GM04503 (cell line): ENCODE data around the gene TMC8.

Experiments
- DNase-seq: peaks from one replicate; pipeline ENCODE4 v3.0.0-alpha.2; 2012; ENCODE audit warnings: low read depth

The TMC8 gene

GRCh38 chr17:78124081-78124835, 6.3 kb upstream of the TMC8 start:
- DNase-seq, result no peak

- no peak for DNase-seq
Measured at GRCh38 chr17:78124836-78125137, 5.8 kb upstream of the TMC8 start.

- no peak for DNase-seq
Measured at GRCh38 chr17:78125138-78125913, 5.2 kb upstream of the TMC8 start.

- no peak for DNase-seq
Measured at GRCh38 chr17:78125976-78126894, 4.3 kb upstream of the TMC8 start.

- DNase-seq, result no peak
Measured at GRCh38 chr17:78126895-78127238, 3.7 kb upstream of the TMC8 start.

- no peak for DNase-seq
Measured at GRCh38 chr17:78127239-78127887, 3.2 kb upstream of the TMC8 start.

- DNase-seq, result no peak
Measured at GRCh38 chr17:78127888-78128550, 2.6 kb upstream of the TMC8 start.

- no peak for DNase-seq
Measured at GRCh38 chr17:78128551-78129350, 1.8 kb upstream of the TMC8 start, which contains the start of gene TMC6. TSS of gene TMC6 (minus strand) at chr17:78128755. CDS start at chr17:78126832, 1,923 bp downstream.

GRCh38 chr17:78129351-78130089, 1.1 kb upstream of the TMC8 start:
- DNase-seq, result no peak

- no peak for DNase-seq
Measured at GRCh38 chr17:78130090-78130436, 508 bp upstream of the TMC8 start.

- no peak for DNase-seq
Measured at GRCh38 chr17:78131172-78132083, 857 bp downstream of the TMC8 start.

GRCh38 chr17:78132084-78132676, 1.6 kb downstream of the TMC8 start:
- no peak for DNase-seq

- no peak for DNase-seq
Measured at GRCh38 chr17:78132767-78133178, 2.2 kb downstream of the TMC8 start.

GRCh38 chr17:78133179-78133951, 2.8 kb downstream of the TMC8 start:
- DNase-seq, result no peak

GRCh38 chr17:78133971-78134898, 3.7 kb downstream of the TMC8 start:
- DNase-seq, result no peak

- DNase-seq, result no peak
Measured at GRCh38 chr17:78134899-78135385, 4.4 kb downstream of the TMC8 start.
